ENCODE measurements around the gene CHCHD6.

- TF ChIP-seq EZH2phosphoT487 (IDR thresholded peaks at IDR 0.05; ENCODE audit: insufficient read depth, low read depth) (no peak), EZH2 (IDR thresholded peaks at IDR 0.05; ENCODE audit: insufficient read depth, poor library complexity, severe bottlenecking) (no peak)
These were observed 230.0 kb downstream of the CHCHD6 start for GRCh38 chr3:126934031-126934531.
